PC-9 (cell line): ENCODE results near the gene TIMP3. TPM values are rescaled to one million over a fixed set of nuclear protein-coding genes. Genes with fewer than 3 reads are reported as not detected.

Experiments
- BruUV-seq: library from RNA; stranded (reverse); fragments of 400-500 nt; replicated peaks from 2 replicates; lab custom pipeline; 2021; lab: Mats Ljungman, UMichigan
- CTCF ChIA-PET: fragments of 300-600 bp; sonication (Branson Sonifier 250); formaldehyde crosslinking; loops from one replicate; lab custom pipeline; 2022; ENCODE audit warnings: antibody characterized with exemption; lab: Charles Lee
- POLR2A ChIA-PET: fragments of 300-600 bp; sonication (Branson Sonifier 250); formaldehyde crosslinking; loops from one replicate; lab custom pipeline; 2022; ENCODE audit warnings: antibody characterized with exemption; ENCODE audit not compliant: unreplicated experiment; lab: Charles Lee
- DNase-seq, 2 experiments: peaks; one replicate each; pipeline versions ENCODE4 v3.0.0 to v3.0.0-alpha.2; 2015 to 2022; ENCODE audit warnings: mixed read lengths in 1 of 2
- H2AFZ ChIP-seq: fragments of 200-600 bp; sonication (generic); 2 replicates; pipeline ENCODE4 v1.8.1; 2017; ENCODE audit warnings: antibody characterized with exemption
- H3F3A ChIP-seq: fragments of 200-600 bp; sonication (generic); 2 replicates; pipeline ENCODE4 v1.8.1; 2017; ENCODE audit warnings: antibody characterized with exemption, mild to moderate bottlenecking, low read depth; ENCODE audit not compliant: insufficient read depth
- H3K27ac ChIP-seq: fragments of 200-600 bp; sonication (generic); 2 replicates; pipeline ENCODE4 v1.6.1; 2016; ENCODE audit warnings: mixed run types
- H3K27me3 ChIP-seq: fragments of 200-600 bp; sonication (generic); 2 replicates; pipeline ENCODE4 v1.6.1; 2016; ENCODE audit warnings: low read depth, mixed run types; ENCODE audit not compliant: insufficient read depth
- H3K36me3 ChIP-seq: fragments of 200-600 bp; sonication (generic); 2 replicates; pipeline ENCODE4 v1.6.1; 2016; ENCODE audit warnings: low read depth, mixed run types
- H3K4me1 ChIP-seq: fragments of 200-600 bp; sonication (generic); replicated peaks from 2 replicates; pipeline ENCODE4 v1.6.1; 2016; ENCODE audit warnings: mixed run types; ENCODE audit not compliant: insufficient read depth
- H3K4me2 ChIP-seq: fragments of 200-600 bp; sonication (generic); 2 replicates; pipeline ENCODE4 v1.6.1; 2017; ENCODE audit warnings: mixed run types
- H3K4me3 ChIP-seq: fragments of 200-600 bp; sonication (generic); 2 replicates; pipeline ENCODE4 v1.6.1; 2016; ENCODE audit warnings: mixed run types
- H3K79me2 ChIP-seq: fragments of 200-600 bp; sonication (generic); 2 replicates; pipeline ENCODE4 v1.6.1; 2017; ENCODE audit warnings: low read depth, mixed run types
- H3K9me2 ChIP-seq: fragments of 200-600 bp; sonication (generic); 2 replicates; pipeline ENCODE4 v1.8.1; 2017; ENCODE audit warnings: mild to moderate bottlenecking; ENCODE audit not compliant: insufficient read depth
- H3K9me3 ChIP-seq: fragments of 200-600 bp; sonication (generic); 2 replicates; pipeline ENCODE4 v1.8.1; 2016; ENCODE audit warnings: low read depth; ENCODE audit not compliant: insufficient read depth
- H4K20me1 ChIP-seq: fragments of 200-600 bp; sonication (generic); 2 replicates; pipeline ENCODE4 v1.8.1; 2017; ENCODE audit not compliant: insufficient read depth
- EZH2 ChIP-seq: fragments of 200-600 bp; sonication (generic); IDR thresholded peaks from 2 replicates; pipeline ENCODE4 v1.8.0; 2017; ENCODE audit warnings: antibody characterized with exemption, low read depth
- intact Hi-C: fragments of 100-400 bp; cut with micrococcal nuclease; formaldehyde crosslinking; loops from one replicate; pipeline ENCODE4 v1.10.0; 2022; ENCODE audit not compliant: unreplicated experiment
- total RNA-seq: library from RNA; stranded (reverse); gene quantifications from 2 replicates; pipeline ENCODE4 v1.2.3, GENCODE V29; 2021
- TF ChIP-seq, protein P1 (sequence below): fragments of 200-600 bp; sonication (generic); conservative IDR thresholded peaks from 2 replicates; pipeline ENCODE4 v1.6.1; 2017; ENCODE audit warnings: mixed run types, antibody characterized with exemption, mild to moderate bottlenecking, moderate library complexity

TIMP3 gene
- total RNA-seq, 1 experiment from 2014 or later: 79.8 TPM

DNA sequence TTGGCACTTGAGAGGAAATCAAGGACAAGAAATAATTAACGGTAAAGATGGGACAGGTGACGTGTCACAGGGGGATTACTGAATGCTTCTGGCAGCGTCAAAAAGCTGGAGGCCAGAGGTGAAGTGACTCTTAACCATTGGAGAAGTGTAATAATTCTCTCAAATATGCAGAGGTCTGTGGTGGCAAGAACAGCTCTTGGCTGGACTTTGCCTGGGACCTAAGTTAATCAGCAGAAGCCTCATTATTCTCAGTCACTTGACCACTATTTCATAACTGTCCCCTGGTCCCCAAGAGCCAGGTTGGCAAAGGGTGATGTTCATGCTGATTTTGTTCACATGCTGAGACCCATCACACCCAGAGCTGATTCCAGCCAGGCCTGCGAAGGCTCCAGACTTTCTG is 72.9 kb downstream of the TIMP3 start:
- no peaks in the 10 kb centered on the region for H3K4me1 ChIP-seq
- peaks cover 5% of the 10 kb centered on the region for H3K27me3 ChIP-seq
- H3K36me3 ChIP-seq: no peaks in the 10 kb centered on the region
- no peaks in the 10 kb centered on the region for H3K9me3 ChIP-seq
- H3K4me2 ChIP-seq: no peak overlapping the region
- intact Hi-C loops: no loop called here
- ChIA-PET POLR2A (no interaction called here), CTCF (no interaction called here)
- H3K79me2 ChIP-seq: no peaks in the 10 kb centered on the region
- H2AFZ ChIP-seq: no peak overlapping the region
- no peaks in the 10 kb centered on the region for H4K20me1 ChIP-seq
- H3K4me3 ChIP-seq: no peak overlapping the region
- H3F3A ChIP-seq: no peaks in the 10 kb centered on the region
- H3K9me2 ChIP-seq: no peaks in the 10 kb centered on the region
- no peak overlapping the region for H3K27ac ChIP-seq
- TF ChIP-seq EZH2: no peak
- TF ChIP-seq, protein P1, sequence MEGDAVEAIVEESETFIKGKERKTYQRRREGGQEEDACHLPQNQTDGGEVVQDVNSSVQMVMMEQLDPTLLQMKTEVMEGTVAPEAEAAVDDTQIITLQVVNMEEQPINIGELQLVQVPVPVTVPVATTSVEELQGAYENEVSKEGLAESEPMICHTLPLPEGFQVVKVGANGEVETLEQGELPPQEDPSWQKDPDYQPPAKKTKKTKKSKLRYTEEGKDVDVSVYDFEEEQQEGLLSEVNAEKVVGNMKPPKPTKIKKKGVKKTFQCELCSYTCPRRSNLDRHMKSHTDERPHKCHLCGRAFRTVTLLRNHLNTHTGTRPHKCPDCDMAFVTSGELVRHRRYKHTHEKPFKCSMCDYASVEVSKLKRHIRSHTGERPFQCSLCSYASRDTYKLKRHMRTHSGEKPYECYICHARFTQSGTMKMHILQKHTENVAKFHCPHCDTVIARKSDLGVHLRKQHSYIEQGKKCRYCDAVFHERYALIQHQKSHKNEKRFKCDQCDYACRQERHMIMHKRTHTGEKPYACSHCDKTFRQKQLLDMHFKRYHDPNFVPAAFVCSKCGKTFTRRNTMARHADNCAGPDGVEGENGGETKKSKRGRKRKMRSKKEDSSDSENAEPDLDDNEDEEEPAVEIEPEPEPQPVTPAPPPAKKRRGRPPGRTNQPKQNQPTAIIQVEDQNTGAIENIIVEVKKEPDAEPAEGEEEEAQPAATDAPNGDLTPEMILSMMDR: no peak
- BruUV-seq: no TSS peak
- DNase-seq: no peak

DNA sequence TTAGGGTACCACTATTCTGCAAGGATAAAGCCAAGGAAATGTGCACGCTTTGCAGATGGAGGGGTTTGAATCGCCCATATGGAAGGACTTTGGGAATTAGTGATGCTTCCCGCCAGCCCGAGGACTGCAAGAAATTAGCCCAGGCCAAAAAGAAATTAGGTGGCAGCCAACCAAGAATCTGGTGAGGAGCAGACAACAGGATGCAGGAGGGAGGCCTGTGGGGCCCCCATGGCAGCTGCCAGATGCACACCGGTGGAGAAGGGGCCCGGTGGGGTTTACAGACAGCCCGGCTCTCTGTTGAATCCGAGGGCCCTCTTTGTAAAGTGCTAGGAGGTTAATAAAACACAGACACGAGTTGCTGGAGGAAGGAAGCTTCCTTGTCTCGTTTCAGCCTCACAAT is 73.5 kb downstream of the TIMP3 start:
- H3K4me2 ChIP-seq: no peak overlapping the region
- H3K9me2 ChIP-seq: no peaks in the 10 kb centered on the region
- no TSS peak for BruUV-seq
- intact Hi-C loops: no loop called here
- H3K9me3 ChIP-seq: no peaks in the 10 kb centered on the region
- H3K79me2 ChIP-seq: no peaks in the 10 kb centered on the region
- no peak overlapping the region for H3K27ac ChIP-seq
- H2AFZ ChIP-seq: no peak overlapping the region
- H4K20me1 ChIP-seq: no peaks in the 10 kb centered on the region
- CTCF ChIA-PET: no interaction called here
- H3K36me3 ChIP-seq: no peaks in the 10 kb centered on the region
- POLR2A ChIA-PET: no interaction called here
- no peaks in the 10 kb centered on the region for H3F3A ChIP-seq
- H3K4me1 ChIP-seq: no peaks in the 10 kb centered on the region
- no peak for DNase-seq
- no peak for TF ChIP-seq EZH2
- H3K4me3 ChIP-seq: no peak overlapping the region
- H3K27me3 ChIP-seq: peaks cover 5% of the 10 kb centered on the region

DNA sequence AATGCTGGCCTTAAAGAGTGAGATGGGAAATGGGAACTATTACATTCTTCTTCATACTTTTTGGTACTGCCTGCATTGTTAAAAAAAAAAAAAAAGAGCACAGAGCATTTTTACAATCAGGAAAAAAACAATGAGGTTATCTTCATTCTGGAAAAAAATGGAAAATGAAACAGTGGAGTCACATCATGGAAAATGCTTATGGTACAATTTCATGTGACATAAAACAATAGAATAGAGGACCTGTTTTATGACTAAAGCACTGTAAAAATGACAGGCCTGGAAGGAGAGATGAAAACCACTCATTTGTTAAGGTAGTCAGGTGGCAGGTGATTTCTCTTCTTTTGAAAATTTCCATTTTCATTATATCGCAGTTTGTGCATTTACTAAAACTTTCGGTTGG is 75.0 kb downstream of the TIMP3 start:
- Histone ChIP-seq H4K20me1 (no peaks in the 10 kb centered on the region), H3F3A (no peaks in the 10 kb centered on the region), H3K79me2 (no peaks in the 10 kb centered on the region), H3K27me3 (peaks cover 5% of the 10 kb centered on the region), H3K4me3 (no peak overlapping the region), H3K9me3 (no peaks in the 10 kb centered on the region), H3K4me2 (no peak overlapping the region), H3K36me3 (no peaks in the 10 kb centered on the region), H2AFZ (no peak overlapping the region), H3K27ac (no peak overlapping the region), H3K4me1 (no peaks in the 10 kb centered on the region), H3K9me2 (no peaks in the 10 kb centered on the region)
- POLR2A ChIA-PET: no interaction called here
- DNase-seq: no peak
- CTCF ChIA-PET: no interaction called here
- intact Hi-C loops: no loop called here
- TF ChIP-seq EZH2: no peak
- TF ChIP-seq, protein P1: no peak
- BruUV-seq: no TSS peak

DNA sequence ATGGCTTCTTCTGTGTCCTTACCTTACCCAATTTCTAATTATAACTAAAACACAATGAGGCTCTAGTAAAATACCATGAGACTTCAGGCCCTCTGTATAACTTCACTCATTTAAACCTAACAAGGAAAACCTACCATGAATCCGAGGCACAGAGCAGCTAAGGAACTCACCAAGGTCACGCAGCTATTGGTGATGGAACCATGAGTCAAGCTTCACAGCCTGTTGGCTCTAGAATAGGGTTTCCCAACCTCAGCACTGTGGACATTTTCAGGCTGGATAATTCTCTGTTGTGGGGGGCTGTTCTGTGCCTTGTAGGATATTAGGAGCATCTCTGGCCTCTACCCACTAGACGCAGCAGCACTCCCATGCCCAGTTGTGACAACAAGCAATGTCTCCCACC is 75.7 kb downstream of the TIMP3 start:
- no peaks in the 10 kb centered on the region for H4K20me1 ChIP-seq
- H3K36me3 ChIP-seq: no peaks in the 10 kb centered on the region
- H3F3A ChIP-seq: no peaks in the 10 kb centered on the region
- intact Hi-C loops: no loop called here
- ChIA-PET POLR2A (no interaction called here), CTCF (no interaction called here)
- H3K9me2 ChIP-seq: no peaks in the 10 kb centered on the region
- no peak overlapping the region for H2AFZ ChIP-seq
- H3K9me3 ChIP-seq: no peaks in the 10 kb centered on the region
- no peak for TF ChIP-seq EZH2
- TF ChIP-seq, protein P1: no peak
- DNase-seq: no peak
- BruUV-seq: no TSS peak
- H3K4me2 ChIP-seq: no peak overlapping the region
- H3K4me1 ChIP-seq: no peaks in the 10 kb centered on the region
- no peak overlapping the region for H3K27ac ChIP-seq
- H3K4me3 ChIP-seq: no peak overlapping the region
- no peaks in the 10 kb centered on the region for H3K79me2 ChIP-seq
- H3K27me3 ChIP-seq: peaks cover 5% of the 10 kb centered on the region
